Fibroblast of villous mesenchyme (primary cell): ENCODE results near the gene CNOT4. TPM values are rescaled to one million over a fixed set of nuclear protein-coding genes. Genes with fewer than 3 reads are reported as not detected.

Source experiments
- DNase-seq: peaks from one replicate; pipeline ENCODE4 v3.0.0-alpha.2; 2010; ENCODE audit warnings: low read depth
- H3K4me3 ChIP-seq: 2 replicates; pipeline ENCODE4 v1.5.1; 2011; ENCODE audit warnings: low read depth, mild to moderate bottlenecking, low read length
- total RNA-seq: library from RNA; depleted of rRNA; stranded (reverse); fragments of >200 nt; gene quantifications from 2 replicates; pipeline ENCODE4 v1.2.3, GENCODE V29; 2012
- TF ChIP-seq, protein P1 (sequence below): IDR thresholded peaks from 2 replicates; pipeline ENCODE4 v1.5.1; 2012; ENCODE audit warnings: low read depth, mild to moderate bottlenecking, low read length; ENCODE audit not compliant: insufficient read depth

CNOT4 gene
- total RNA-seq, 1 donor, result 16.4 TPM

- H3K4me3 ChIP-seq, result no peak overlapping the region
- TF ChIP-seq, protein P1, sequence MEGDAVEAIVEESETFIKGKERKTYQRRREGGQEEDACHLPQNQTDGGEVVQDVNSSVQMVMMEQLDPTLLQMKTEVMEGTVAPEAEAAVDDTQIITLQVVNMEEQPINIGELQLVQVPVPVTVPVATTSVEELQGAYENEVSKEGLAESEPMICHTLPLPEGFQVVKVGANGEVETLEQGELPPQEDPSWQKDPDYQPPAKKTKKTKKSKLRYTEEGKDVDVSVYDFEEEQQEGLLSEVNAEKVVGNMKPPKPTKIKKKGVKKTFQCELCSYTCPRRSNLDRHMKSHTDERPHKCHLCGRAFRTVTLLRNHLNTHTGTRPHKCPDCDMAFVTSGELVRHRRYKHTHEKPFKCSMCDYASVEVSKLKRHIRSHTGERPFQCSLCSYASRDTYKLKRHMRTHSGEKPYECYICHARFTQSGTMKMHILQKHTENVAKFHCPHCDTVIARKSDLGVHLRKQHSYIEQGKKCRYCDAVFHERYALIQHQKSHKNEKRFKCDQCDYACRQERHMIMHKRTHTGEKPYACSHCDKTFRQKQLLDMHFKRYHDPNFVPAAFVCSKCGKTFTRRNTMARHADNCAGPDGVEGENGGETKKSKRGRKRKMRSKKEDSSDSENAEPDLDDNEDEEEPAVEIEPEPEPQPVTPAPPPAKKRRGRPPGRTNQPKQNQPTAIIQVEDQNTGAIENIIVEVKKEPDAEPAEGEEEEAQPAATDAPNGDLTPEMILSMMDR, result no peak
- DNase-seq, result no peak
Measured at GRCh38 chr7:135517060-135517459, 7.2 kb upstream of the CNOT4 start.

DNA sequence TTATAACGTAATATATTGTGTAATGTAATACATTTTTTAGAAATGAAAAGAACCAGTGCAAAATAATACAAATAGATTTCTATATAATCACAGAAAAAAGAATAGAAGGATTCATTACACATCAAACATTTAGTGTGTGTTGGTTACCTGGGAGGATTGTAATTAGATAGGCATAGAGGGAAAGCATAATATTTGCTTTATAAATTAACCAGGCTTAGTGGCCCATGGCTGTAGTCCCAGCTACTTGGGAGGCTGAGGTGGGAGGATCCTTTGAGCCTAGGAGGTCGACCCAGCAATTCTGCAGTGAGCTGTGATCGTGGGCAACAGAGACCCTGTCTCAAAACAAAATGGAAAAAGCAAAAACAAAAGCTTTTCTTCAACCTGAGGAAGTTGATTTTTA, 5.0 kb upstream of the CNOT4 start:
- TF ChIP-seq, protein P1, result no peak
- no peak overlapping the region for H3K4me3 ChIP-seq
- DNase-seq, result no peak

- H3K4me3 ChIP-seq, result no peak overlapping the region
- TF ChIP-seq, protein P1, result peak; percentile 57
- DNase-seq, result peak; percentile 66
Measured at GRCh38 chr7:135512135-135512887, 2.4 kb upstream of the CNOT4 start.

GRCh38 chr7:135510592-135511183, 786 bp upstream of the CNOT4 start:
- TF ChIP-seq, protein P1, result peak; percentile 23
- peak overlapping the region; percentile 98 for H3K4me3 ChIP-seq
- DNase-seq, result peak; percentile 36

DNA sequence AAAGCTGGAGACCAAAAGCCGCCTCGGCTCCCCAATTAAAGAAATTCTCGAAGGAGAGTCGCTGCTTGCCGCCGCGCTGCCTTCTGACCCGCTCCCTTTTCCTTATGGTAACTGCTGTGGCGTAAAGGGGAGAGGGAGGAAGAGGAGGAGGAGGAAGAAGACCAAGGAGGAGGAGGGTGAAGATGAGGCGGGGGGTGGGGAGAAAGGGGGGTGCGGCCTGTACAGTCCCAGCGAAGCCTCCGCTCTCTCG, 388 bp downstream of the CNOT4 start:
- peak overlapping the region; percentile 98 for H3K4me3 ChIP-seq
- peak; percentile 65 for DNase-seq
- TF ChIP-seq, protein P1, result no peak

DNA sequence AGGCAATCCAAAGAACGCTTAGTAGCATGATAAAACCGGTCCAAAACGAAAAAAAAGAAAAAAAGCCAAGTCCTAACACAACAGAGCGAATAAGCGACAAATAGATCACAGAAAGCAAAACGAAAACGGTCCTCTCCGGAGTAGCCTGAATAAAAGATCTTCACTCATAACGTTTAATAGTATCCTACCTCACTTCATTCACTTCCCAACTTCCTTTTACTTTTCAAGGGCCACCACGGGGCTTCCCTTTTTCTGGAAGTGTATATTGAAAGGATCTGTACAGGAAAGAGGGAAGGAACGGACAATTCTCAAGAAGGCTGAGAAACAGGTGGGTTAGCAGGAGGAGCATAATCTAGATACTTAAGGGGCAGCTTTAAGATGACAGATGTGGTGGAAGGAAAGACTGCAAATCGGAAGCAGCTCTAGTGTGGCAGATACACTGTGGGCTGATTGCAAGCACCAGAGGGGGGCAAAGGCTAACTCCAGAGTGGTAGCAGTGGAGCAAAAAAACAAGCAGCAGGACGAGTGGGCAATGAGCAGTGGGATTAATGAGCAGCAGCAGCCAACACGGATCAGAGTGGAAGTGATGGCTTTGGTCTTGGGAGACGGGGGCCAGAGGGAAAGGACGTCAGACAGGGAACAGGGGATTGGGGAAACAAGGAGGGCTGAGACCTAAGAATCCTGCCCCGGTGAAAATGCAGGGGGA, 866 bp downstream of the CNOT4 start:
- peak overlapping the region; percentile 98 for H3K4me3 ChIP-seq
- peak; percentile 50 for DNase-seq
- TF ChIP-seq, protein P1, result no peak

- TF ChIP-seq, protein P1, result no peak
- no peak for DNase-seq
- H3K4me3 ChIP-seq, result no peak overlapping the region
Measured at GRCh38 chr7:135501402-135501801, 8.5 kb downstream of the CNOT4 start.
